Measurements from ENCODE around the gene FARS2.

DNA sequence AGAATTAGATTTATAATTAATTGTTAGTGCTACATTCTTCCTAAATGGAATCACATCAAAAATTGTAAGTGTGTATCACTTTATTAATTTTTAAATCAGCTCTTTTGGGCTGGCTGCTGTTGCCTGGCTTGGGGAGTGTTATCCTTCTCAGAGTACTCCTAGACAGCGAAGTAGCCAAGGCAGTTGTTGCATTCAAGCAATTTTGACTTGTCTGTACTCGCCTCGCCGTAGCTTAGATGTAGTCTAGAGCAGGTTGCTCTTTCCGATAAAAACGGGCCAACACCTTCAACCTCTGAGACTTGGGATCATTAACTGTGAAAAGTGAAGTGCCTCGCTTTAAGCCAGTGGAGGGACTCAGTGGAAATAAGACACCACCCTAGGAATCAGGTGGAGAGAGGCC, 151.3 kb downstream of the FARS2 start:
- TF ChIP-seq GATA2 (IDR thresholded peaks at IDR 0.05; ENCODE audit: low read depth, low read length) (no peak), GATA3 (IDR thresholded peaks at IDR 0.05; ENCODE audit: low read depth, low read length) (no peak)
